NCI-H446 (cell line): ENCODE results near the gene C6orf136.

Source experiments
- DNase-seq, 2 experiments: peaks; one replicate each; lab custom pipeline; 2025; lab: John Stamatoyannopoulos, UW

C6orf136 gene

DNA sequence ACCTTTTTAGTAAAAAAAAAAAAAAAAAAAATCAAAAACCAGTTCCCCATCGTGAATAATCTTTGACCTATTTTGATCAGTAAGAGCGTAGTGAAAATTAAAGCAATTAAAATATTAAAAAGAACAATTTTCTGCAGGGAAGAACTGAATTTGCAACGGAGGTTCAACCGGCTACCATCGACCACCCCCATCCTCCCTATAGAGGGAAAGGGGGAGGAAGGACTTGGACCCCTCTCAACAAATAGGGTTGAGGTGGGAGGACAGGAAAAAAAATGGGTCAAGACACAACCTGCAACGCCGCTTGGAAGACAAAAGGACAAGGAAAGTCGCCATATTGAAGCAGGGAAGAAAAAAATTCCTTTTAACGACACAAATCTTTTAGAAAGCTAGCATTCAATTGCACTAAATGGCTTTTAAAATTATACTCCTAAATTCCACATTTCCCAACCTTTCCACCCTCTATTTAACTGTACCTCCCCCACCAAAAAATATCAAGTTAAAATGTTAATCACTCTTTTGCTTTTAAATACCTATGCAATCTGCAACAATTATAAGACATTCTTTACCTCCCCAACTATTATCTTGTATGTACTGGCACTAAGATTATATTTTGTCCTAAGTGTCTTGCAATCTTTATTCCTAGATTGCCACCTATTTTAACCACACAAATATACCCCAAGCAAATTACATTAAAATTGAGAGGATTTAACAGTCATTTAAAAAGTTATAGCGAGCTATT lies 31.5 kb upstream of the C6orf136 start:
- peak; percentile 83 to 91 for DNase-seq

DNA sequence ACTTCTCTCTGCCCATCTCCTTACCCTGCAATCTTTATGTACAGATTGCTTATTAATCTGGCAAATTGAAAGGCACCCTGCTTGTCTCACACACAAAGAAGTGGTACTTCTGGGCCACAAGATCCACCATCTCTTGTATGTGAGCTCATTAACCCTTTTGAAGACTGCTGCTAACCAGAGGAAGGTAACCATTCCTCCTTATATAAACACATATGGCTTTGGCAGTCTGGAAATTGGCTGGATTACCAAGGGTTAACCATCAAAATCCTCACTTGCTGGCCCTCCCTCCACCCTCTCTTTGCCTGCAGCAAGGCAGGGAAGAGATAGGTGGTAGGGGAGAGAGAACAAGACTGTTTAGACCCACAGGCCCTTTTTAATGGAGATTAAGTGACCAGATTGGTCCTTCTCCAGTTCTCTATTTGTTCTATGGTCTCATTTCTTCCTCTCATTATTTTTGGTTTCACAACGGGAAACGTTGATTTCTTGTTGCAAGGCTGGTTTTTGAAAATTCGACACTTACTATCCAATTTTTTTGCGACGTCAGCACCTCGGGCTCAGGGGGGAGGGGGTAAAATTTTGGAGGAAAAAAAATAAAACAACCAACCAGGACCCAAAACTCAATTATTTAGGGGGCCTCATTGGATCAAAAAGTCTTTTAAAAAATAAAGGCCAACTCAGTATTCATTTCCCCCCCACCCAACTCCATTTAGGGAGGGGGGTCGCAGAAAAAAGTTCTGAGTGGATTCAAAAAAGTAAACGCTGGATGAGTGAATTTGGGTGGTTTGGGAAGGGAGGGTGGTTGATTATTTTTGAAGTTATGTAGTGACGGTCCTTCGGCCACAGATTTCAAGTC lies 30.7 kb upstream of the C6orf136 start:
- peak; percentile 64 to 74 for DNase-seq

- peak; percentile 99 to 100 for DNase-seq
Observed at GRCh38 chr6:30616811-30617564, 29.9 kb upstream of the C6orf136 start, which contains the start of gene PPP1R10. Gene PPP1R10 (minus strand): TSS chr6:30617243. CDS start chr6:30609944, 7,299 bp downstream.

- DNase-seq = peak; percentile 96 to 99
Observed at GRCh38 chr6:30617565-30618269, 29.2 kb upstream of the C6orf136 start, which contains the start of gene MRPS18B. Gene MRPS18B (plus strand): TSS chr6:30617840. CDS start chr6:30617866, 26 bp downstream.

- no peak for DNase-seq
Observed at GRCh38 chr6:30618270-30618797, 28.6 kb upstream of the C6orf136 start.

GRCh38 chr6:30619561-30619960 lies 27.4 kb upstream of the C6orf136 start:
- DNase-seq = no peak

- no peak for DNase-seq
Observed at GRCh38 chr6:30625511-30625910, 21.4 kb upstream of the C6orf136 start.

DNA sequence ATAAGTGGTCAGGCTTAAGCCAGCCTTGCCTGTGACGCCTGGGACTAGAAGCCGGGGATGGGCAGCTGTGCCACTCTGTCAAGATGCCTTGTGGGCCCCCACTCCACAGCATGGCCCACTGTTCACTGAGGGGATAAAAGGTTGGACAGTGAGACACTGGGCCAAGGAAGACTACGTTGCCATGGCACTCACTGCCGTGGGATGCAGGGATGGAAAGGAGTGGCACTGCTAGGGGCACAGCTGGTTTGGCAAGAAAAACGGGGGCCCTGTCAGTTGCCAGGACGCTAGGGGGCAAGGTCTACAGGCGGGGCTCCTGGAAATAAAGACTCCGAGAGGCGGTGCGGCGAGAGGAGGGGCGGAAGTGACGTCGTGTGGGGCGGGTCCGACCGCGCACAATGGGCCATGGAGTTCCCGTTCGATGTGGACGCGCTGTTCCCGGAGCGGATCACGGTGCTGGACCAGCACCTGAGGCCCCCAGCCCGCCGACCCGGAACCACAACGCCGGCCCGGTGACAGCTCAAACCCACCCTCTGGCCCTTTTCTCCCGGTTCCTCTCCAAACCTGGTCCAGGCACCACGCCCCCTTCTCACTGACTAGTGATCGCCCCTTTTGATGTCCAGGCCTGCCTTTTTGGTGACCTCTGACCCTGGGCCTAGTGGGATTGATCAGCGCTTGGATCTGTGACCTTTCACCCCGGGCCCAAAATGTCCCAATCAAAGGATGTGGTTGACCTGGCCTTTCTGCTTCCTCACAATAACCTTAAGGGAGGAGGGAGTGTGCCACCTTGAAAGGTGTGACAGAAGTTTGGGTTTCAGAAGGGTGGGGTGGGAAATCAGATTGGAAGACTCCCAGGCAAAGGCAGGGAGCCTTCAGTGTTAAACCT lies 20.2 kb upstream of the C6orf136 start, which contains the start of gene ATAT1:
Gene ATAT1, plus strand, starts transcription at position 391 of the 883 bp plus-strand sequence.
- DNase-seq = peak; percentile 51 to 78

DNA sequence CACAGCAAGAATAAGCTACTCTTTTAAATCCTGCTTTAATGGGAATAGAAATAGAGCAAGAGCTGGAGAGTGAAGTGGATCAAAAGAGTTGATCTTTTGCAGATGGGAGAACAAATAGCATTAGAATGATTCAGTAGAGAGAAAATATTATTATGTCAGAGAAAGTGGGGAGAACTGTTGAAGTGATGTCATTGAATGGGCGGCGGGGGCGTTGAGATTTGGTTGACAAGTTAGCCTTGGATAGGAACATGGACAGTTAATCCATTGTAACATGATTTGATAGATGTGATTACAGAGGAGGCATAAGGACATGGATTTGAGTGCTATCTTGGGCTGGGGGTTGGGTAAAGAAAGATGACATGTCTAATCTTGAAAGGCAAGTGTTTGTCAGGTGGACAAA lies 11.1 kb upstream of the C6orf136 start:
- DNase-seq = no peak

DNA sequence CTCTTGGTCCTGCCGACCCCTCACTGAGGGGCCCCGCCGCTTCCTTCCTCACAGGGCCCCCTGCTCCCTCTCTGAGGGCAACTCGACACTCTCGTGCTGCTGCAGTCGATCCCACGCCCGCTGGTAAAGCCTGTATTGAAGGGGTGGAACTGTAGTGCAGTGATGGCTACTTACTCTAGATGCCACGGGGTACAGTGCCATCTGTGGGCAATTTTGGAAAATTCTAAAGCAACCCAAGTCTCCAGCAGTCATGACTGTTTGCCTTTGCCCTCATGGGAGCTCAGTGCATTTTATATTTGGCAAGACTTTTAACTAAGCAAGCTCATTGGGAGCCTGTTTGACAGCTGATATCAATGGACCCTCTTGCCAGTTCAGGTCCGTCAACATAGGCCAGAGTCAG lies 6.5 kb upstream of the C6orf136 start:
- no peak for DNase-seq

- no peak for DNase-seq
Observed at GRCh38 chr6:30641048-30641447, 5.9 kb upstream of the C6orf136 start.

DNA sequence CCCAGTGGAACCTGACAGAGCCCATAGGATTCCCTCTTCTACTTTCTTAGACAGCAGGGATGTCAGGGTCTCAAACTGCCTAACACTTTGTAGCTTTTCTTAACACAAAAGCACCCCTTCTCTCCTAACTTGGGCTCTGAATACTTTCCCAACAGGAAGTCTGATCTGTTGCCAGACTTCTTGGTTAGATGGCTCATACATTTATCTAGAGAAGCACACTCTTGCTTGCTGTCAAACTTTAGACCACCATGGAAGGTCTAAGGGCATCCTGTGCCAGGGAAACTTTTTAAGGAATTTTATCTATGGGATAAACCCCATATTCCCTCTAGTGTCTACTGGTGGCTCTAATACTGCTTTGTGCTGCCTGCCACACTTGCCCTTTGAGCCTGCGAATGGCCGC lies 3.3 kb upstream of the C6orf136 start:
- no peak for DNase-seq

DNA sequence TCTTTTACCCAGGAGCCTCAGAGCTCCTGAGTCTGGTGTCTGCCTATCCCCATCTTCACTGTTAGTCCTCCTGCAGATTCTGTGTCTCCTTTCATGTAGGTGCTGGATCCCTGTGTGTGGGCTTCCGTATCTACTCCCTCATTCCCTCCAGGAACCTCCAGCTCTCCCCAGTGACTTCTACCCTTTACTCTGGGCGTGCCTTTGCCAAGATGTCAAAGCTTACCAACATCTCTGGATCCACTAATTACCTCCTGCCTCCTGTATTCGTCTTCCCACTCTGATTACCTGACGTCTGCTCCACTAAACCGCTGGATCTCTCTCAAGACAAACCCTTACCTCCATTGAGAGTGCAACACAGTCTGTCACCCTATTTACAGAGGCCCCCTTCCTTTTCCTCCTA lies 2.2 kb upstream of the C6orf136 start:
- DNase-seq = no peak

DNA sequence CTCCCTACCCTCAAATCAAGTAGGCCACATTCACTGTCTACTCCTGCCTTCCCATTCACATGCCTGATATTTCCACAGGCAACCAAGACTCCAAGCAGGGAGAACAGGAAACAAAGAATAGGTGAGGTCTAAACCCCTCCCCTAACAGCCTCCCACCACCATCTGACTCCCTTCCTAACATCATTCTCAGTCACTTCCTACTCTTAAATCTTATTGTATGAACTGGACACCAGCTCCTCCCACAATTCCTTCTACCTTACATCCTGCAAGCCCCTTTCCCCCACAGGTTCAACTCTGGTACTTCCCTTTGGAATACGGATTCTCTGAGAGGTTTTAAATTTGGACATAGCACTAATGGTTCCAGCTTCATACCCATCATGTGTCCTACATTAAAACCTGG lies 944 bp upstream of the C6orf136 start:
- DNase-seq = no peak

DNA sequence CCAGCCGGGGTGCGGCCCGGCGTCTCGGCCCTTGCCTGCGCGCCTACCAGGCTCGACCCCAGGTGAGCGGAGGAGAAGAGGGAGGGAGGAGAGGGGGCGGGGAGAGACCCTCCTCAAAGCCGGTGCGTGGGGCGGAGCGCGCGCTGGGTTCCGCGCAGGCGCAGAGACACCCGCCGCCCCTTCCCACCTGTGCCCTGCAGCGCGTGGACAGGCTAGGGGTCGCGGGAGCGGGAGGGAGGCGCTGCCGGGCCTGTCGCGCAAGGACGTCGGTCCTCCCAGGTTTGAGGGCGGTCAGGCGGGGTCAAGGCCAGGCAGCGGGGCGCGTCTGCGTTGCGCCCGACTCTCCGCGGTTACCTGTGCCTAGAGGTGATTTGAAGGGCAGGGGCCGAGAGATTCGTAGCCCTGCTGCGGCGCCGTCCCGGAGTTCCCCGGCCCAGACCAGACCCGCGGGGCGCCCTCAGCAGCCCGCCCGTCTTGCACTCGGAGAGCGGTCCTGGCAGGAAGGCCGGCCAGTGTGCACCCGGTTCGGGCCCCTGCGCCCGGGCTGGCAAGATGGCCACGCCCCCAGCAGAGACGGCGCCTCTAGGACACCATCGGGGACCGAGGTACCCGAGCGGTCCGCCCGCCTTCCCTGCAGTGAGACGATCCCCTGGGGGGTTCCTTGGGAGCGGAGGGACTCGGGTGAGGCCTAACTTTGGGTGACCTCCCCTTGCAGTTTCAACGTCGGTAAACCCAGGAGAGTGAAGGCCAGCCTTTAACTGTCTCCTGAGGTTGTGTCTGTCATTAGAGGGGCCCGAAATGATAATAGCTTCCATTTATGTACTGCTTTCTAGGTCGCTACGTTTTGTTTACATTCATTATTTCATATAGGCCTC lies 546 bp downstream of the C6orf136 start:
- DNase-seq = peak; percentile 68 to 83

- no peak for DNase-seq
Observed at GRCh38 chr6:30651143-30651542, 4.2 kb downstream of the C6orf136 start.

DNA sequence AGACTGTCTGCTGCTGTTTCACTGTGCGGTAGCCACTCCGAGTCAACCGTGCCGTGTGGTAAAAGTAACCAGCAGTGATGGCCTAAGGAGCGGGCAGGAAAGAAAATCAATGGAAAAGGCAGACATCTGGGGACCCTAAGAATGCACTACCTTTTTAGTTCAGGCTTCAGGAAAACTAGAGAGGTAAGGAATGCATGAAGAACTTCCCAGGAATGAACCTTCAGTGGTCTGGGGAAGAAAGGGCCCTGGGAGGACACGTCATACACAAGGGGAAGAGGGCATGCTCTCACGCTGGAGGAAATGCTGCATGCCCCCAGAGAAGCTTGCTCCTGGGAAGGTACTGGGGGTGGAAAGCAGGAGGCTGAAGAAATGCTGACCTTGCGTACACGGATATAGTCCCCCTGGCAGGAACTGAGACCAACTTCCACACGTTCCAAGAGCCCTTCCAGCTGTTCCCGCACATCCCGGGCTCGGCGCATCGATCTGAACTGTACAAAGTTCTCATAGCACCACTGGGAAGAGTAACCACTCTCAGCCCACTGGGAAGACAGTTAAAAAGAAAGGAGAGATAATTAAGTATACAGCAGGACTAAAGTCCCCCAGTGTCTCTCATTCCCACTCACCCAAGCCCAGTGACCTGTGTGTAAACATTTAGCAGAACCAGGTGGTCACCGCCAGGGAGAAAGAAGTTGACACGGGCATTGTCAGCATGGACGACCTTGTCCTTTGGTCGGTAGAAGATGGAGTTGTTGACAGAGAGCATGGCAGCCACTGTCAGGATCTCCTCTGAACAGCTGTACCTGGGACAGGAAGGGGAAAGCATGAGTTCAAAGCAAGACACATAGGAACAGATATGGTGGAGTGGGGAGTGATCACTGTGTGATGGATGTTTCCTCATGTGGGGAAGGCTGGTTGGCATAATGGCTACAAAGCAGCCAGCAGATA lies 8.1 kb downstream of the C6orf136 start:
- no peak for DNase-seq

DNA sequence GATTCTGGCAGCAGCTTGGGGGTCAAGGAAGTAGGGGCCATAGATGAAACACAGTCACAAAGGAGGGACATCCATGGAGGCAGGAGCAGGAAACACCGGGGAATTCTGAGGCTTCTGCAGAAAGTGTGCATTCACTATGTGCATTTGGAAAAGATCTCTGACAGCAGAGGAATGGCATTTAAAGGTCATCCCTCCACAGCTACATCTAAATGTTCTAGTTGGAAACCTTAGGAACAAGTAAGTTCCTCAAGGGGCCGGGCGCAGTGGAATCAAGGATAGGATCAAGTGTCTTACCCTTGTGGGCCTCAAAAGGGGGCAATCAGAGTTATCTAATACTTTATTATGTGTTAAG lies 8.8 kb downstream of the C6orf136 start:
- DNase-seq = no peak
